IgD-negative memory B cell (primary cell): ENCODE results near the gene SHF. TPM values are rescaled to one million over a fixed set of nuclear protein-coding genes. Genes with fewer than 3 reads are reported as not detected.

Experiments used
- H3K27ac Mint-ChIP-seq, 3 donors: one replicate each; pipeline ENCODE4 v1.8.0; 2020 to 2022; ENCODE audit warnings: mild to moderate bottlenecking in 3 of 3, mixed read lengths in 3 of 3, moderate library complexity in 1 of 3
- H3K27me3 Mint-ChIP-seq: one replicate; pipeline ENCODE4 v1.8.0; 2021; ENCODE audit warnings: mixed read lengths
- H3K36me3 Mint-ChIP-seq: one replicate; pipeline ENCODE4 v1.8.0; 2020; ENCODE audit warnings: mild to moderate bottlenecking, mixed read lengths
- H3K4me1 Mint-ChIP-seq, 3 donors: one replicate each; pipeline ENCODE4 v1.8.0; 2020 to 2022; ENCODE audit warnings: mixed read lengths in 3 of 3, mild to moderate bottlenecking in 1 of 3
- H3K4me3 Mint-ChIP-seq, 4 donors: one replicate each; pipeline ENCODE4 v1.8.0; 2020 to 2022; ENCODE audit warnings: mild to moderate bottlenecking in 4 of 4, mixed read lengths in 4 of 4, moderate library complexity in 3 of 4
- H3K9me3 Mint-ChIP-seq, 3 donors: one replicate each; pipeline ENCODE4 v1.8.0; 2020 to 2021; ENCODE audit warnings: mixed read lengths in 3 of 3, mild to moderate bottlenecking in 1 of 3
- polyA plus RNA-seq: library from polyadenylated mRNA; unstranded; fragments of 300-500 nt; fragmentation: Illumina TruSeq; gene quantifications from one replicate; pipeline ENCODE4 v1.2.3, GENCODE V29; 2021

SHF gene
- polyA plus RNA-seq, 1 donor from 2014 or later: 0.85 TPM

DNA sequence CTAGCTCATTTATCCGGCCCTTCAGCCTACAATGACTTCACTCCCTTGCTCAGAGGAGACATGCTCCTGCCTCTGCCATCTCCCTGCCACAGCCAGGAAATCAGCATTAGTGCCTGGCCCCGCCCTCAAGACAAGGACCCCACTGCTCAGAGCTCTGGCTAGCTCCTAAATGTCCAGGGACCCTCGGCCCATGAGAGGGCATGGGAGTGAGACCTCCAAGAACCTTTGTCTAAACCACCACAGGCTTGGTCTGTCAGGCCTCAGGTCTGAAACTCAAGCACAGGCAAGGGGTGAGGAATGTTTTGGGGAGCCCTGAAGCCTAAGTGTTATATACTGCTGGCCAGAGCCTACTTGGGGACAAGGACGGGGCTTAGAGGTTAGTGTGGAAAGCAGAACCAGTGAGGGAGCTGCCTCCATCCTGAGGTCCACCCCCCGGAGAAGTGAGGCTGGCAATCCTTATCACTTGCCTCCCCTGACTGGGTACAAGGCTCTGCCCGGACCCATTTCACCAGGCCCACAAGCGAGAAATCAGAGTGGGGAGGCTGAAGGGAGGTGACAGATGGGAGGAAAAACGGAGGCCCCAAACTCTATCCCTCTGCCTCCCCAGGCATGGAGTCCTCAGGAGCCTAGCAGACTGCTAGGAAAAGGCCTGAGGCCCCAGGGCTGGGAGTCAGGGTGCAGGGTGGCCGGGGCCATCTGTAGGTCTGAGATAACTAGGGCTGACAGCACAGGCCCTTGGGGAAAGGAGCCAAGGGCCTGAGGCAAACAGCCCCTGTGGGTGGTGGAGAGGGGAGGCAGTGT, 18.8 kb downstream of the SHF start:
- H3K36me3 Mint-ChIP-seq: no peaks in the 10 kb centered on the region
- H3K4me1 Mint-ChIP-seq: peaks cover 10 to 17% (median 11%) of the 10 kb centered on the region in 3 donors
- H3K9me3 Mint-ChIP-seq: no peaks in the 10 kb centered on the region
- H3K27ac Mint-ChIP-seq: peak overlapping the region; percentile 73 to 95 (median 87)
- H3K4me3 Mint-ChIP-seq: peak overlapping the region; percentile 4 to 90 (median 54)
- H3K27me3 Mint-ChIP-seq: no peaks in the 10 kb centered on the region

DNA sequence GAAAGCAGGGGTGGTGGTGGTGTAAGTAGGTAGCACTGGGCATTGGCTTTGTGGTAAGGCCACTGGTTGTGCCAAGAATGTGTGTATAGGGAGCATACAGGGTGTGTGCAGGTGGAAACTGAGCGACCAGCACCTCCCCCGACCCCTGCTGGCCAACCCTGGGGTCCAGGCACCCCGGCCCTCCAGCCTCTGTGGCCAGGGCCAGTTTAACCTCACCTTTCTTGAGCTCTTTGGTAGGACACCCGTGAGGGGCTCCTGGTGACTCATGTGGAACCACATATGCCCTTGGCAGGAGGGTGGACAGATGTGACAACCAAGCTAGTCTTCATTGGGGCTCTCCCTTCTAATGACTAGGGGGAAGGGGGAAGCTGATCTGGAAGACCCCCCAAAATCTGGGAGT, 19.5 kb downstream of the SHF start:
- peaks cover 10 to 17% (median 11%) of the 10 kb centered on the region in 3 donors for H3K4me1 Mint-ChIP-seq
- H3K9me3 Mint-ChIP-seq: no peaks in the 10 kb centered on the region
- peak overlapping the region in 2 of 4 donors; percentile 90 for H3K4me3 Mint-ChIP-seq
- no peaks in the 10 kb centered on the region for H3K36me3 Mint-ChIP-seq
- no peaks in the 10 kb centered on the region for H3K27me3 Mint-ChIP-seq
- peak overlapping the region; percentile 70 to 87 (median 73) for H3K27ac Mint-ChIP-seq

DNA sequence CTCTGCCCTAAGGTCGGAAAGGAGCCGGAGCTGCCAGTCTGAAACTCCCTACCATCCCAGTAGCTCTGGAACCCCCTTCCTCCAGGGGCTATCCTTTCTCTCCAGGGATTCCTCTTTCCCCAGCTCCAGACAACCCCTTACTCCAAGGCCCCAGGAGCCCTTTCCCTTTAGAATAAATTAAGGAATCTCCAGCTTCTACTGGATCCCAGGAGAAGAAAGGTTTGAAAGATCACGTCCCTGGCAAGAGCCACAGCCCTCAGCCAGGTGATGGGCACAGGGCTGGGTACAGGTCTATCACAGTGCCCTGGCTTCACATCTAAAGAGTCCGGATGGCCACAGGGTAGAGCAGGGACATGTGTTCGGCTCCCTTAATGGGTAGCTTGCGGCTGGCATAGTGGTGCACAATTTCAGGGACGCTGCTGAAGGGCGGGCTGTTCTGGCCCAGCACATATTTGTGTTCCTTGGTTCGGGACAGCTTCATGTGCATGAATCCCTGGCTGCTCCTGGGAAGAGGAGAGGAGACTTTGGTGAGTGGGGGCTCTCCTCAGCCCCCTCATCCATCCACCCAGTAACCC, 20.0 kb downstream of the SHF start:
- Mint-ChIP-seq H3K27me3 (no peaks in the 10 kb centered on the region), H3K27ac (peak overlapping the region; percentile 77 to 86 (median 85)), H3K9me3 (no peaks in the 10 kb centered on the region), H3K36me3 (no peaks in the 10 kb centered on the region), H3K4me1 (peaks cover 11 to 16% (median 13%) of the 10 kb centered on the region in 3 donors), H3K4me3 (peak overlapping the region; percentile 78 to 90 (median 88))

DNA sequence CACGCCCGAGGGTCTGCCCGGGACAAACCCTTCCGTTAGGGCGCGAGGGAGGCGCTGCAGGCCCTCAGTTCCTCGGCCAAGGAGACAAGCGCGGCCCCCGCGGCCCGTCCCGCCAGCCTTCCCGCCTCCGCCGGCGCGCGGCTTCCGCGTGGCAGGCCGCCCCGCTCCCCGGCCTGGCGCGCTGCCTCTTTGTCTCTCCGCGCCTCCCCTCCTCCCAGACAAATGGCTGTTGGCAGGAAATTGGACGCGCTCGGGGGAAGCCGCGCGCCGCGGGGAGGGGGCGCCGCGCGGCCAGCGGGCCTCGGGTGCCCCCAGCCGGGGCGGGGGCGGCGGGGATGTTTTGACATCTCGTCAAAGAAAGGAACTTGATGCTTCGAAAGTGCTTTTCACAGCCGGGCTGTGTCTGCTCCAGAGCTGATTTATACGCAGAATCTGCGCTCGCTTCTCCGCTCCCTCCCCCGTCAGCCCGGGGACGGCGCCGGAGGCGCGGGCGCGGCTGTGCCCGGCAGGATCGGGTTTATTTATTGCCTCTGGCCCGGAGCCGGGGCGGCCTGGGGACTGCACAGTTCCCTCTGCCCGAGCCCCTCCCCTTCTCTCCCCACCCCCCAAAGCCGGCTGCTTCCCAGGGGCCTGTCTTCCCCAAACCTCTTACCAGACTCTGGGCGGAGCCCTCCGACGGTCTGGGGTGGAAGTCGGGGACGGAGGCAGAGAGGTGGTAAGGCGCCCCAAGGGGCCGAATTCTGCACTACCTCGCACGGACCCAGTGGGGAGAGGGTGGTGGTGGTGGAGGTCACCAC, 20.7 kb downstream of the SHF start:
- no peaks in the 10 kb centered on the region for H3K27me3 Mint-ChIP-seq
- H3K9me3 Mint-ChIP-seq: no peaks in the 10 kb centered on the region
- H3K4me1 Mint-ChIP-seq: peaks cover 11 to 15% (median 15%) of the 10 kb centered on the region in 3 donors
- peak overlapping the region; percentile 77 to 86 (median 85) for H3K27ac Mint-ChIP-seq
- H3K4me3 Mint-ChIP-seq: peak overlapping the region; percentile 78 to 90 (median 88)
- no peaks in the 10 kb centered on the region for H3K36me3 Mint-ChIP-seq

DNA sequence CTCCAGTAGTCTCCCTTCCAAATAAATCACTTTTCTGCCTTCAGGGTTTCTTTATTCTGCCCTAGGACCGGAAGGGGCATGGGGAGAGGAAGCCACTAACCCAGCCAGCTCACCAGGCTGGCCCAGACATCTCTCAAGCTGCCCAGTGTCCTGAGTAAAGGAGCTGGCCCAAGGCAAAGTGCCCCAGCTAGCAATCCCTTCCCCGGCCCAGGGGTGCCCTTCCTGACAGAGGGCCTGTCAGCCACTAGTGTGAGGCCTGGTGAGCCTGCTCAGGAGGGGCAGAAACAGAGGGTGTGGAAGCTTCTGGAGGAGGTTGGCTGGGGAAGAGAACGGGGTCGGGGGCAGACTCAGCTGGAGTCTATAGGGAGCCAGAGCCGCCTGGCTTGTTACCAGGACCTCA, 22.2 kb downstream of the SHF start:
- no peaks in the 10 kb centered on the region for H3K27me3 Mint-ChIP-seq

DNA sequence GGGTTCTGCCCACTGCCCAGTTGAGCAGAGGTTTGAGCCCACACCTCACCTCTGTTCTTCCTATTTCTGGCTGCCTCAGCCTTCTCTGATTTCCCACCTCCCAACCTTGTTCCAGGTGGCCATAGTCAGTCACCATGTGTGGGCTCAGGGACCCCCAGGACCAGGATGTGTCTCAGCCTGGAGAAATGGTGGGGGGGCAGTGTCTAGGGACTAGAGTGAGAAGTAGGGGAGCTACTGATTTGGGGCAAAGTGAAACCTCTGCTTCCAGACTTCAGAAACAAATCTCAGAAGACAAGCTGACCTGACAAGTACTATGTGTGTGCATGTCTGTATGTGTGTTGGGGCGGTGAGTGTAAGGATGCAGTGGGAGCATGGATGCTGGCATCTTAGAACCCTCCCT, 22.9 kb downstream of the SHF start:
- Mint-ChIP-seq H3K9me3 (no peaks in the 10 kb centered on the region), H3K4me3 (peak overlapping the region in 3 of 4 donors; percentile 20 to 86 (median 49))

More for the DNA sequence above, 22.2 kb downstream of the SHF start:
- H3K27ac Mint-ChIP-seq: peak overlapping the region in 2 of 3 donors; percentile 74 to 92
- H3K4me3 Mint-ChIP-seq: peak overlapping the region; percentile 77 to 86 (median 82)
- H3K36me3 Mint-ChIP-seq: no peaks in the 10 kb centered on the region
- peaks cover 7 to 17% (median 15%) of the 10 kb centered on the region in 3 donors for H3K4me1 Mint-ChIP-seq
- no peaks in the 10 kb centered on the region for H3K9me3 Mint-ChIP-seq

DNA sequence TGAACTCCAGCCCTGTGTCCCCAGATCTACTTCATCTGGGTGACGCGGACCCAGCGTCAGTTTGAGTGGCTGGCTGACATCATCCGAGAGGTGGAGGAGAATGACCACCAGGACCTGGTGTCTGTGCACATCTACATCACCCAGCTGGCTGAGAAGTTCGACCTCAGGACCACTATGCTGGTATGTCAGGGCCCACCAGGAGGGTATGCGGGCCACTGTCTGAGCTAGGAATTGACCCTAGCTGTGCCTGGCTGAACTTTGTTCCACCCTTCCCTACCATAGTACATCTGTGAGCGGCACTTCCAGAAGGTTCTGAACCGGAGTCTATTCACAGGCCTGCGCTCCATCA, 24.3 kb downstream of the SHF start:
- H3K4me1 Mint-ChIP-seq: peaks cover 0 to 14% (median 8%) of the 10 kb centered on the region in 3 donors
- H3K4me3 Mint-ChIP-seq: peak overlapping the region in 1 of 4 donors; percentile 9
- peaks cover 2% of the 10 kb centered on the region for H3K36me3 Mint-ChIP-seq
- no peaks in the 10 kb centered on the region for H3K9me3 Mint-ChIP-seq
- peak overlapping the region in 1 of 3 donors; percentile 67 for H3K27ac Mint-ChIP-seq
- no peaks in the 10 kb centered on the region for H3K27me3 Mint-ChIP-seq

More for the DNA sequence above, 22.9 kb downstream of the SHF start:
- peaks cover 5 to 17% (median 15%) of the 10 kb centered on the region in 3 donors for H3K4me1 Mint-ChIP-seq
- peak overlapping the region in 1 of 3 donors; percentile 74 for H3K27ac Mint-ChIP-seq
- no peaks in the 10 kb centered on the region for H3K36me3 Mint-ChIP-seq
- H3K27me3 Mint-ChIP-seq: no peaks in the 10 kb centered on the region

DNA sequence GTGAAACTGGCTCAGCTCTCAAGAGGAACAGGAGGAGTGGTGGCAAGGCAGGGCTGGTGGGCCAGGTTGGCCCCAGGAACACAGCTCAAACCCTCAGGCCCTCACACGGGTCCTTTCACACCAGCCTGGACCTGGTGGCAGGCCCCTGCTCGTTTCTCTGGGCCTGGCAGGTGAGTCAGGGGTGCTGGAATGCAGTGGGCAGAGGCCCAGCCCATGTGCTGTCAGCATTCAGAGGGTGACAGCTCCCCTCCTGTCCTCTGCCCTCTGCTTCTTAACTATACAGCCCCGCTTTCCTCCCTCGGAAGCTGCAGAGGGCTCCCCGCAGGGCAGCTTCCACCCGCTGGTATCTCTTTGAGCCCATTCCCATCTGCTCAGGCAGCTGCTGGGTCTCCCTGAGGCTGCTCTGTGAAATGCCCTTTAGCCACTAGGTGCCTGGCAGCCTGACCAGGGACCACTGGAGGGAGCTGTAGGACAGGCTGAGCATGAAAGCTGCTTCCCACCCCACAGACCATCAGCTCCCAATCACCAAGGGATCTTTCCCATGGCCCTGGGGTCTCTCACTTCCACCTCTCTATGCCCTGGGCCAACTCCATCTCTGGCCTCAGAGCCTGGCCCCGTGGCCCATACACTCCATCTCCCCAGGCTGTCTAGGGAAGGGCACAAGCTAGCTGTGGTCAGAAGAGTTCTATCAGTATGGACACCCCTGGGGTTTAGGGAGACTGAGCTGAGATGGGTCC, 24.8 kb downstream of the SHF start:
- H3K27ac Mint-ChIP-seq: peak overlapping the region in 1 of 3 donors; percentile 51
- H3K9me3 Mint-ChIP-seq: no peaks in the 10 kb centered on the region
- peak overlapping the region in 1 of 4 donors; percentile 9 for H3K4me3 Mint-ChIP-seq
- peaks cover 2% of the 10 kb centered on the region for H3K36me3 Mint-ChIP-seq
- H3K27me3 Mint-ChIP-seq: no peaks in the 10 kb centered on the region
- H3K4me1 Mint-ChIP-seq: peaks cover 0 to 16% (median 8%) of the 10 kb centered on the region in 3 donors

DNA sequence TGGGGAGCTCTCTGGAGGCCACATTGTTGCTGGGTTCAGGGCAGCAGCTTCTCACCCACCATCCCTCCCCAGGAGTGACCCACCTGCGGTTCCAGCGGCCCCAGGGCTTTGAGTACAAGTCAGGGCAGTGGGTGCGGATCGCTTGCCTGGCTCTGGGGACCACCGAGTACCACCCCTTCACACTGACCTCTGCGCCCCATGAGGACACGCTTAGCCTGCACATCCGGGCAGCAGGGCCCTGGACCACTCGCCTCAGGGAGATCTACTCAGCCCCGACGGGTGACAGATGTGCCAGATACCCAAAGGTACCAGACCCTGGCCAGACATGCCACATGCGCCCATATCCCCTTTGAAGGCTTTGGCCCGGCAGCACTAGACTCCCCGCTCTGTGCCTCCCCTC, 26.1 kb downstream of the SHF start:
- no peaks in the 10 kb centered on the region for H3K27me3 Mint-ChIP-seq
- H3K4me3 Mint-ChIP-seq: no peak overlapping the region
- H3K36me3 Mint-ChIP-seq: peaks cover 2% of the 10 kb centered on the region
- H3K27ac Mint-ChIP-seq: no peak overlapping the region
- H3K4me1 Mint-ChIP-seq: peaks cover 0 to 16% (median 8%) of the 10 kb centered on the region in 3 donors
- H3K9me3 Mint-ChIP-seq: no peaks in the 10 kb centered on the region

DNA sequence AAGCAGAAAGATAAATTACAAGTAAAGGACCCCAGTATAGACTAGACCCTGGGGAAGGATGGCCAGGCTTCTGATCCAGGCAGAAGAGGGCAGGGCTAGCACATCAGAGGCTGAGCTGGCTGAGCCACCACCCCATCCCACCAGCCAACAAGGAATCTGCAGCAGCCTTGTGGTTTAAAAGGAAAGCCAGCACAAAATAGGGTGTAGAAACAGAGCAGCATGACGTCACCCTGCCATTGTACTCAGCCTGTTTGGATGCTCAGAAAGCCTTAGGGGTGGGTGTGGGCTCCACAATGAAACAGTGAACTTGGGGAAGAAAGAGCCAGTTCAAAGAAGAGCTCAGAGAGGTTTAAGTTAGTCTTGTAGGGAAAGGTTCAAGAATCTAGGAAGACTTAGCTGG, 29.8 kb downstream of the SHF start:
- Mint-ChIP-seq H3K4me1 (peaks cover 0 to 8% (median 3%) of the 10 kb centered on the region in 3 donors), H3K9me3 (no peaks in the 10 kb centered on the region)

DNA sequence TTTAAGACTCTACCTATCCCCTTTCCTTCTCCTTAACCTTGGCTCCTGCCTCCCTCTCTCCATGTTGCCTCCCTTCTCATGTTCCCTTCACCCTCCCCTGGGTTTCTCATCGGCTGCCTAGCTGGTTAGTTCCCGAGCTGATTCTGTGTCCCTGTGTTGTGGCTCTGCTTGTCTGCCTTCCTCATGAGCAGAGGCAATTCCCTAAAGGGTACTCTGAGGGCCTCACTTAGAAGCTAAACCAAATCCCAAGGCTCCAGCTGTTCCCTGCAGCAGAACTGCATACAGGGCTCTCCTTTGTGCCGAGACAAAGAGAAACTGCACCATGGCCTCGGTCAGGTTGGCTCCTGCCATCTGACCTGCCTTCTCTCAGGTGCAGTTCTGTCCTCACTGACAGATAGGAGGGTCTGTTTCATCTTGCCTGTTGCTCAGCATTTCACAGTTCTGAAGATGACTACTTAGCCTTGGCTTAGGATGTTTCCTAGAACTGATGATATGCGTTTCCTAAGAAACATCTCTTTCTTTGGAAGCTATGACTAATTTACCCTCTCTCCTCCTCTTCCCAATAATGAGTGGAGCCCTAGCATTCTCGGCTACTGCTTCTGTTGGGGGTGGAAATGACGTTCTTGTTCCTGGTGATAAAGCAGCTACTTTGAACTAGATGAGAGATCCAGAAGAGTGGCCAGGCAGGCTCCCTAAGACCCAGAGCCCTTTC, 30.9 kb downstream of the SHF start:
- no peak overlapping the region for H3K27ac Mint-ChIP-seq
- H3K4me3 Mint-ChIP-seq: no peak overlapping the region
- H3K36me3 Mint-ChIP-seq: peaks cover 2% of the 10 kb centered on the region
- no peaks in the 10 kb centered on the region for H3K9me3 Mint-ChIP-seq
- H3K27me3 Mint-ChIP-seq: no peaks in the 10 kb centered on the region
- H3K4me1 Mint-ChIP-seq: peaks cover 0 to 7% (median 0%) of the 10 kb centered on the region in 3 donors

More for the DNA sequence above, 29.8 kb downstream of the SHF start:
- Mint-ChIP-seq H3K4me3 (no peak overlapping the region), H3K27me3 (no peaks in the 10 kb centered on the region), H3K36me3 (peaks cover 2% of the 10 kb centered on the region), H3K27ac (no peak overlapping the region)

DNA sequence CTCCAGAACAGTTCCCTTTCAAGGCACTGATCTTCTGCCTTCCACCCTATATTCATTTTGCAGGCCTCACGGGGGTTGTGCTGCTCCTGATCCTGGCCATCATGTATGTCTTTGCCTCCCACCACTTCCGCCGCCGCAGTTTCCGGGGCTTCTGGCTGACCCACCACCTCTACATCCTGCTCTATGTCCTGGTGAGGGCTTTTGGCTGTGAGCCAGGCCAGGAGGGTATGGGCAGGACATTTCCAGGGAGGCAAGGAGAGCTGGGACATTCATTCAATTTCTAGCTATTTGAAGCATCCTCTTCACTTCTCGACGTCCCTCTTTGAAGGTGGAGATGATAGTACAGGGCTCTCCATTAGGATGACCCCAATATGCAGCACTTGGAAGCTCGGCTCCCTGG, 32.0 kb downstream of the SHF start:
- Mint-ChIP-seq H3K4me3 (peak overlapping the region in 1 of 4 donors; percentile 23), H3K27ac (no peak overlapping the region), H3K36me3 (peaks cover 2% of the 10 kb centered on the region), H3K9me3 (no peaks in the 10 kb centered on the region), H3K27me3 (no peaks in the 10 kb centered on the region), H3K4me1 (peaks cover 0 to 6% (median 0%) of the 10 kb centered on the region in 3 donors)

DNA sequence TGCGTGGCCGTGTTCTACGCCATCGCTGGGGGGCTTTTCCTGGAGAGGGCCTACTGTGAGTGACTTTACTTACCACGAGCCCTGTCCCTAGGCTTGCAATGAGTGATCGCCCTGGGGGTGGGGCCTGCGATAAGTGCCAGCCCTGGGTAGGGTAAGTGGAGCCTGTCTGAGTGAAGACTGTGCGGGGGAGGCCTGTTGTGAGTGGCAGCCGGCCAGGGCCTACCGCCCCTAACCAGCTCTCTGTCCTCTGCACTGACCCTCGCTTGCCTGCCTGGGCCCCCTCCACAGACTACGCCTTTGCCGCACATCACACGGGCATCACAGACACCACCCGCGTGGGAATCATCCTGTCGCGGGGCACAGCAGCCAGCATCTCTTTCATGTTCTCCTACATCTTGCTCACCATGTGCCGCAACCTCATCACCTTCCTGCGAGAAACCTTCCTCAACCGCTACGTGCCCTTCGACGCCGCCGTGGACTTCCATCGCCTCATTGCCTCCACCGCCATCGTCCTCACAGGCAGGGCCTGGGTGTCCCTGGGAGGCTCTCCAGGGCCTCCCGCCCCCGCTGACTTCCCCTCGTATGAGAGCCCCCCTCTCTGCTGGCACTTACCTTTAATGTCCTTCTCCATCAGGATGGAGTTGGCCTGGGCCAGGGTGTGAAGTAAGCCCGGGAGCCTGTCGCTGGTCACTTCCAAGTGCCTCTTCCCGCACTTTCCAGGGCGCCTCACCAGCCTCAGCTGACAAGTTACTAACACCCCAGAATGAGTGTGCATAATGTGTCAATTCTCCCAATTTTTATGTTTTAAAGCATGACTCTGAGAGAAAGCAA, 35.6 kb downstream of the SHF start:
- no peaks in the 10 kb centered on the region for H3K27me3 Mint-ChIP-seq
- no peaks in the 10 kb centered on the region for H3K4me1 Mint-ChIP-seq
- H3K27ac Mint-ChIP-seq: no peak overlapping the region
- no peak overlapping the region for H3K4me3 Mint-ChIP-seq
- no peaks in the 10 kb centered on the region for H3K36me3 Mint-ChIP-seq
- H3K9me3 Mint-ChIP-seq: no peaks in the 10 kb centered on the region
